ENCODE results near the gene PPP1R3G. TPM values are rescaled to one million over a fixed set of nuclear protein-coding genes. Genes with fewer than 3 reads are reported as not detected.

Gene PPP1R3G
- total RNA-seq, 1 experiment from 2014 or later = not detected

DNA sequence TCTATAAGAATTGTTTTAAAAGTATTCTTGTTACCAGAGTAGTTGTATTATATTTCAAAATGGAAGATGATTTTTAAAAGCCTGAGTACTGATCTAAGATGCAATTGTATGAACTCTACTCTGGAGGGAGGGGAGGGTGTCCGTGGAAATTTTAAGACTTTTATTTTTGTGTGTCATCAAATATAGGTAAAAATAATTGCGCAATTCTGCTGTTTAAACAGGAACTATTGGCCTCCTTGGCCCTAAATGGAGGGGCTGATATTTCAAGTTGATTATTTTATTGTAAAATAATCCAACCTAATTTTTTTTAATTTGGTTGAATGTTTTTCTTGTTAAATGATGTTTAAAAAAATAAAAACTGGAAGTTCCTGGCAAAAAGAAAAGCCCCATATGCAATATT lies 43.2 kb upstream of the PPP1R3G start:
- DNase-seq = no peak
- no peak overlapping the region for H3K56ac ChIP-seq (ENCODE audit: insufficient read length, low read depth, low read length)
- H4K5ac ChIP-seq (ENCODE audit: insufficient read length, low read depth, low read length) = no peak overlapping the region
- no peak overlapping the region for H3K23ac ChIP-seq (ENCODE audit: insufficient read length, low read depth, low read length)
- H4K20me1 ChIP-seq (ENCODE audit: control insufficient read depth, insufficient read depth, insufficient read length) = no peaks in the 10 kb centered on the region
- H3K9me3 Mint-ChIP-seq = no peaks in the 10 kb centered on the region
- no peak overlapping the region for H4K91ac ChIP-seq (ENCODE audit: insufficient read length, low read depth, low read length)
- no peak overlapping the region for H4K8ac ChIP-seq (replicated peaks; ENCODE audit: insufficient read length, low read depth, low read length)
- H3K27ac ChIP-seq (ENCODE audit: insufficient read length, low read depth, low read length) = no peak overlapping the region
- no peak overlapping the region for H3K4me2 ChIP-seq (ENCODE audit: insufficient read depth, insufficient read length, low read length)
- no peaks in the 10 kb centered on the region for H3K79me2 ChIP-seq (ENCODE audit: insufficient read depth, low read length)
- H3K36me3 Mint-ChIP-seq (ENCODE audit: insufficient read depth in 1 of 3, low read depth in 3 of 3) = no peaks in the 10 kb centered on the region
- no peak overlapping the region for H3K18ac ChIP-seq (ENCODE audit: insufficient read length, low read depth, low read length)
- no peak overlapping the region for H3K9ac ChIP-seq (ENCODE audit: extremely low read depth, insufficient read length, low read length)
- H3K4ac ChIP-seq (ENCODE audit: low read depth, low read length) = no peak overlapping the region
- H3K4me3 Mint-ChIP-seq = no peak overlapping the region
- H2BK15ac ChIP-seq (ENCODE audit: low read depth, low read length) = no peak overlapping the region
- H3K79me1 ChIP-seq (ENCODE audit: insufficient read depth, low read depth, low read length, poor library complexity, severe bottlenecking) = no peaks in the 10 kb centered on the region
- no peak overlapping the region for H2BK12ac ChIP-seq (ENCODE audit: insufficient read length, low read depth, low read length)
- no peaks in the 10 kb centered on the region; the same call in none of the 2 replicates for H3K27me3 Mint-ChIP-seq (ENCODE audit: low read depth)
- no peak overlapping the region for H2AFZ ChIP-seq (ENCODE audit: low read length)
- peaks cover 0 to 5% of the 10 kb centered on the region in 2 experiments; a peak in 2 of 4 replicates for H3K4me1 Mint-ChIP-seq
- no peaks in the 10 kb centered on the region for H3K4me1 ChIP-seq (ENCODE audit: insufficient read depth, low read length)
- H2AK5ac ChIP-seq (ENCODE audit: insufficient read length, low read length) = no peak overlapping the region
- H2BK5ac ChIP-seq (ENCODE audit: insufficient read length, low read length) = no peak overlapping the region
- no peaks in the 10 kb centered on the region for H3K23me2 ChIP-seq (ENCODE audit: insufficient read length, low read depth, low read length, poor library complexity, severe bottlenecking)
- TF ChIP-seq, protein P1, sequence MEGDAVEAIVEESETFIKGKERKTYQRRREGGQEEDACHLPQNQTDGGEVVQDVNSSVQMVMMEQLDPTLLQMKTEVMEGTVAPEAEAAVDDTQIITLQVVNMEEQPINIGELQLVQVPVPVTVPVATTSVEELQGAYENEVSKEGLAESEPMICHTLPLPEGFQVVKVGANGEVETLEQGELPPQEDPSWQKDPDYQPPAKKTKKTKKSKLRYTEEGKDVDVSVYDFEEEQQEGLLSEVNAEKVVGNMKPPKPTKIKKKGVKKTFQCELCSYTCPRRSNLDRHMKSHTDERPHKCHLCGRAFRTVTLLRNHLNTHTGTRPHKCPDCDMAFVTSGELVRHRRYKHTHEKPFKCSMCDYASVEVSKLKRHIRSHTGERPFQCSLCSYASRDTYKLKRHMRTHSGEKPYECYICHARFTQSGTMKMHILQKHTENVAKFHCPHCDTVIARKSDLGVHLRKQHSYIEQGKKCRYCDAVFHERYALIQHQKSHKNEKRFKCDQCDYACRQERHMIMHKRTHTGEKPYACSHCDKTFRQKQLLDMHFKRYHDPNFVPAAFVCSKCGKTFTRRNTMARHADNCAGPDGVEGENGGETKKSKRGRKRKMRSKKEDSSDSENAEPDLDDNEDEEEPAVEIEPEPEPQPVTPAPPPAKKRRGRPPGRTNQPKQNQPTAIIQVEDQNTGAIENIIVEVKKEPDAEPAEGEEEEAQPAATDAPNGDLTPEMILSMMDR (conservative IDR thresholded peaks at IDR 0.05) = no peak
- H3K9me3 ChIP-seq (ENCODE audit: control insufficient read depth, low read depth, low read length) = no peaks in the 10 kb centered on the region
- H3K27me3 ChIP-seq (ENCODE audit: insufficient read depth, low read length) = no peaks in the 10 kb centered on the region
- WGBS (ENCODE audit: extremely low coverage, insufficient read length, low lambda C conversion rate) = no CpG with 5 or more reads among the region's 2 CpGs
- no peak overlapping the region for H2BK120ac ChIP-seq (ENCODE audit: low read depth, low read length, poor library complexity, severe bottlenecking)
- H3K14ac ChIP-seq (ENCODE audit: insufficient read depth, low read length) = no peak overlapping the region
- H3T11ph ChIP-seq (ENCODE audit: low read length) = no peak overlapping the region
- H3K27ac Mint-ChIP-seq = no peak overlapping the region
- H2BK20ac ChIP-seq (ENCODE audit: low read depth, low read length, poor library complexity, severe bottlenecking) = no peak overlapping the region
